GM12878 (cell line): Measurements from ENCODE around the gene ICA1L.

Experiments
- BRCA1 ChIP-seq: IDR thresholded peaks from 2 replicates; pipeline ENCODE4 v1.6.1; 2011; ENCODE audit warnings: low read depth, low read length, improper control_type of control experiment
- CBX3 ChIP-seq: fragments of 200-600 bp; sonication (generic); IDR thresholded peaks from 2 replicates; pipeline ENCODE4 v1.6.1; 2016; ENCODE audit warnings: low read depth, borderline replicate concordance
- SREBF1 ChIP-seq: IDR thresholded peaks from 2 replicates; pipeline ENCODE4 v1.6.1; 2012; ENCODE audit warnings: mild to moderate bottlenecking, low read length
- TCF12 ChIP-seq: IDR thresholded peaks from 2 replicates; pipeline ENCODE4 v1.6.1; 2011; ENCODE audit warnings: low read depth, mild to moderate bottlenecking, low read length
- TF ChIP-seq, protein P1 (sequence below), 3 experiments: IDR thresholded peaks in 2 of 3; conservative IDR thresholded peaks in 1 of 3; 2 replicates each; pipeline ENCODE4 v1.5.1; 2011; ENCODE audit warnings: low read depth in 3 of 3, low read length in 3 of 3, mild to moderate bottlenecking in 3 of 3, control low read depth in 2 of 3, moderate library complexity in 2 of 3, inconsistent platforms in 1 of 3, mixed read lengths in 1 of 3; ENCODE audit not compliant: control insufficient read depth in 2 of 3, insufficient read depth in 1 of 3; ENCODE audit errors: extremely low read depth in 1 of 3

- TF ChIP-seq, protein P1, sequence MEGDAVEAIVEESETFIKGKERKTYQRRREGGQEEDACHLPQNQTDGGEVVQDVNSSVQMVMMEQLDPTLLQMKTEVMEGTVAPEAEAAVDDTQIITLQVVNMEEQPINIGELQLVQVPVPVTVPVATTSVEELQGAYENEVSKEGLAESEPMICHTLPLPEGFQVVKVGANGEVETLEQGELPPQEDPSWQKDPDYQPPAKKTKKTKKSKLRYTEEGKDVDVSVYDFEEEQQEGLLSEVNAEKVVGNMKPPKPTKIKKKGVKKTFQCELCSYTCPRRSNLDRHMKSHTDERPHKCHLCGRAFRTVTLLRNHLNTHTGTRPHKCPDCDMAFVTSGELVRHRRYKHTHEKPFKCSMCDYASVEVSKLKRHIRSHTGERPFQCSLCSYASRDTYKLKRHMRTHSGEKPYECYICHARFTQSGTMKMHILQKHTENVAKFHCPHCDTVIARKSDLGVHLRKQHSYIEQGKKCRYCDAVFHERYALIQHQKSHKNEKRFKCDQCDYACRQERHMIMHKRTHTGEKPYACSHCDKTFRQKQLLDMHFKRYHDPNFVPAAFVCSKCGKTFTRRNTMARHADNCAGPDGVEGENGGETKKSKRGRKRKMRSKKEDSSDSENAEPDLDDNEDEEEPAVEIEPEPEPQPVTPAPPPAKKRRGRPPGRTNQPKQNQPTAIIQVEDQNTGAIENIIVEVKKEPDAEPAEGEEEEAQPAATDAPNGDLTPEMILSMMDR (IDR thresholded peaks at IDR 0.05 in 2 of 3, conservative IDR thresholded peaks at IDR 0.05 in 1 of 3; ENCODE audit: control insufficient read depth in 2 of 3, extremely low read depth in 1 of 3, insufficient read depth in 1 of 3, low read depth in 3 of 3, low read length in 3 of 3) = no peak
- TF ChIP-seq CBX3 = no peak
- no peak for TF ChIP-seq BRCA1
- no peak for TF ChIP-seq SREBF1
- TF ChIP-seq TCF12 = no peak
Measured at GRCh38 chr2:202841090-202841867, 30.3 kb downstream of the ICA1L start.
